Measurements from ENCODE around the gene WWOX. TPM values are rescaled to one million over a fixed set of nuclear protein-coding genes. Genes with fewer than 3 reads are reported as not detected.

Gene WWOX
- total RNA-seq, 1 experiment from 2014 or later = 15.6 TPM

GRCh38 chr16:78669994-78670393 is 570.5 kb downstream of the WWOX start:
- H3K4me3 Mint-ChIP-seq = no peak overlapping the region
- H3K9me3 ChIP-seq (ENCODE audit: control insufficient read depth, low read depth, low read length) = no peaks in the 10 kb centered on the region
- no peak overlapping the region for H3K4ac ChIP-seq (ENCODE audit: low read depth, low read length)
- H2BK12ac ChIP-seq (ENCODE audit: insufficient read length, low read depth, low read length) = no peak overlapping the region
- H3K36me3 Mint-ChIP-seq (ENCODE audit: insufficient read depth in 1 of 3, low read depth in 3 of 3) = no peaks in the 10 kb centered on the region
- no peak overlapping the region for H3K18ac ChIP-seq (ENCODE audit: insufficient read length, low read depth, low read length)
- no peaks in the 10 kb centered on the region; a peak in 1 of 5 replicates for H3K9me3 Mint-ChIP-seq
- H3K79me1 ChIP-seq (ENCODE audit: insufficient read depth, low read depth, low read length, poor library complexity, severe bottlenecking) = no peaks in the 10 kb centered on the region
- no peak overlapping the region for H2AFZ ChIP-seq (ENCODE audit: low read length)
- H3K4me1 Mint-ChIP-seq = peaks cover 8 to 11% of the 10 kb centered on the region in 2 experiments
- H2BK5ac ChIP-seq (ENCODE audit: insufficient read length, low read length) = no peak overlapping the region
- H3K4me1 ChIP-seq (ENCODE audit: insufficient read depth, low read length) = no peaks in the 10 kb centered on the region
- no peaks in the 10 kb centered on the region for H3K27me3 Mint-ChIP-seq (ENCODE audit: low read depth)
- H3K14ac ChIP-seq (ENCODE audit: insufficient read depth, low read length) = no peak overlapping the region
- no peak overlapping the region for H2BK20ac ChIP-seq (ENCODE audit: low read depth, low read length, poor library complexity, severe bottlenecking)
- no peak overlapping the region for H4K91ac ChIP-seq (ENCODE audit: insufficient read length, low read depth, low read length)
- H3K4me2 ChIP-seq (ENCODE audit: insufficient read depth, insufficient read length, low read length) = no peak overlapping the region
- no peak overlapping the region for H2BK15ac ChIP-seq (ENCODE audit: low read depth, low read length)
- no peaks in the 10 kb centered on the region for H3K23me2 ChIP-seq (ENCODE audit: insufficient read length, low read depth, low read length, poor library complexity, severe bottlenecking)
- no peaks in the 10 kb centered on the region for H3K79me2 ChIP-seq (ENCODE audit: insufficient read depth, low read length)
- H4K20me1 ChIP-seq (ENCODE audit: control insufficient read depth, insufficient read depth, insufficient read length) = no peaks in the 10 kb centered on the region
- H4K8ac ChIP-seq (replicated peaks; ENCODE audit: insufficient read length, low read depth, low read length) = no peak overlapping the region
- H3T11ph ChIP-seq (ENCODE audit: low read length) = no peak overlapping the region
- no peak overlapping the region for H3K56ac ChIP-seq (ENCODE audit: insufficient read length, low read depth, low read length)
- H2AK5ac ChIP-seq (ENCODE audit: insufficient read length, low read length) = no peak overlapping the region
- peak overlapping the region in 1 of 3 experiments; percentile 50; a peak in 1 of 7 replicates for H3K27ac Mint-ChIP-seq
- no peak overlapping the region for H3K27ac ChIP-seq (ENCODE audit: insufficient read length, low read depth, low read length)
- H4K5ac ChIP-seq (ENCODE audit: insufficient read length, low read depth, low read length) = no peak overlapping the region
- H3K23ac ChIP-seq (ENCODE audit: insufficient read length, low read depth, low read length) = no peak overlapping the region
- no peak for DNase-seq
- no CpG with 5 or more reads among the region's 9 CpGs for WGBS (ENCODE audit: extremely low coverage, insufficient read length, low lambda C conversion rate)
- H2BK120ac ChIP-seq (ENCODE audit: low read depth, low read length, poor library complexity, severe bottlenecking) = no peak overlapping the region
- no peaks in the 10 kb centered on the region for H3K27me3 ChIP-seq (ENCODE audit: insufficient read depth, low read length)
- no peak overlapping the region for H3K9ac ChIP-seq (ENCODE audit: extremely low read depth, insufficient read length, low read length)
- TF ChIP-seq CTCF (conservative IDR thresholded peaks at IDR 0.05) = no peak
